Large intestine (tissue), 3 donors: ENCODE measurements around the gene ASTN2. TPM values are rescaled to one million over a fixed set of nuclear protein-coding genes. Genes with fewer than 3 reads are reported as not detected.

Experiments
- DNase-seq, 2 donors: peaks; one replicate each; pipeline versions ENCODE4 v3.0.0 to v3.0.0-alpha.2; 2013
- H3K27ac ChIP-seq: one replicate; pipeline ENCODE4 v1.5.1; 2013; ENCODE audit warnings: low read length
- H3K27me3 ChIP-seq: 2 replicates; pipeline ENCODE4 v1.6.1; 2013; ENCODE audit warnings: low read length; ENCODE audit not compliant: control insufficient read depth, insufficient read depth
- H3K36me3 ChIP-seq: 2 replicates; pipeline ENCODE4 v1.6.1; 2013; ENCODE audit warnings: low read length; ENCODE audit not compliant: control insufficient read depth, insufficient read depth
- H3K4me1 ChIP-seq: one replicate; pipeline ENCODE4 v1.6.1; 2013; ENCODE audit warnings: low read length; ENCODE audit not compliant: control insufficient read depth, insufficient read depth
- H3K4me3 ChIP-seq: one replicate; pipeline ENCODE4 v1.5.1; 2013; ENCODE audit warnings: low read length
- H3K9me3 ChIP-seq: one replicate; pipeline ENCODE4 v1.6.1; 2013; ENCODE audit warnings: mild to moderate bottlenecking, low read depth, low read length, moderate library complexity; ENCODE audit not compliant: control insufficient read depth
- WGBS: methylation state at CpG from one replicate; pipeline ENCODE4 v1.1.5; 2013; ENCODE audit warnings: low lambda C conversion rate; ENCODE audit not compliant: insufficient coverage; 5-methylcytosine and 5-hydroxymethylcytosine counted together
- polyA plus RNA-seq: library from polyadenylated mRNA; unstranded; fragments of 120-200 nt; gene quantifications from one replicate; pipeline ENCODE4 v1.2.1, GENCODE V29; 2013

Gene ASTN2
- polyA plus RNA-seq, 1 donor: 11.4 TPM

- H3K27ac ChIP-seq: peak overlapping the region; percentile 75
- no peak overlapping the region for H3K4me3 ChIP-seq
- H3K9me3 ChIP-seq: no peaks in the 10 kb centered on the region
- peak; percentile 40 to 67 for DNase-seq
- H3K36me3 ChIP-seq: no peaks in the 10 kb centered on the region
- WGBS: 80% methylated on average over 1 of the region's 1 CpG
- peaks cover 13% of the 10 kb centered on the region for H3K4me1 ChIP-seq
- H3K27me3 ChIP-seq: no peaks in the 10 kb centered on the region
Measured at GRCh38 chr9:116663581-116663980, 751.3 kb downstream of the ASTN2 start.

GRCh38 chr9:116662646-116663310 is 752.1 kb downstream of the ASTN2 start:
- no peaks in the 10 kb centered on the region for H3K36me3 ChIP-seq
- peak; percentile 33 to 74 for DNase-seq
- peaks cover 13% of the 10 kb centered on the region for H3K4me1 ChIP-seq
- WGBS: 40% methylated on average over 1 of the region's 6 CpGs
- no peaks in the 10 kb centered on the region for H3K27me3 ChIP-seq
- peak overlapping the region; percentile 75 for H3K27ac ChIP-seq
- no peak overlapping the region for H3K4me3 ChIP-seq
- H3K9me3 ChIP-seq: no peaks in the 10 kb centered on the region

GRCh38 chr9:116661037-116661954 is 753.6 kb downstream of the ASTN2 start:
- 94% methylated on average over 6 of the region's 7 CpGs for WGBS
- H3K27ac ChIP-seq: no peak overlapping the region

GRCh38 chr9:116658265-116658664 is 756.6 kb downstream of the ASTN2 start:
- H3K4me3 ChIP-seq: no peak overlapping the region
- no CpG with 5 or more reads among the region's 2 CpGs for WGBS

More at GRCh38 chr9:116661037-116661954, 753.6 kb downstream of the ASTN2 start:
- Histone ChIP-seq H3K27me3 (no peaks in the 10 kb centered on the region), H3K36me3 (no peaks in the 10 kb centered on the region), H3K4me1 (peaks cover 13% of the 10 kb centered on the region), H3K4me3 (no peak overlapping the region), H3K9me3 (no peaks in the 10 kb centered on the region)
- peak; percentile 46 to 66 for DNase-seq

GRCh38 chr9:116656977-116657376 is 757.9 kb downstream of the ASTN2 start:
- Histone ChIP-seq H3K36me3 (no peaks in the 10 kb centered on the region), H3K27me3 (no peaks in the 10 kb centered on the region), H3K4me1 (peaks cover 3% of the 10 kb centered on the region), H3K4me3 (no peak overlapping the region), H3K27ac (no peak overlapping the region), H3K9me3 (no peaks in the 10 kb centered on the region)
- no CpG with 5 or more reads among the region's 2 CpGs for WGBS
- DNase-seq: no peak

More at GRCh38 chr9:116658265-116658664, 756.6 kb downstream of the ASTN2 start:
- Histone ChIP-seq H3K36me3 (no peaks in the 10 kb centered on the region), H3K9me3 (no peaks in the 10 kb centered on the region), H3K27me3 (no peaks in the 10 kb centered on the region), H3K27ac (no peak overlapping the region), H3K4me1 (peaks cover 6% of the 10 kb centered on the region)
- no peak for DNase-seq

- no CpG with 5 or more reads among the region's 5 CpGs for WGBS
- DNase-seq: no peak
- Histone ChIP-seq H3K27me3 (no peaks in the 10 kb centered on the region), H3K27ac (no peak overlapping the region), H3K9me3 (no peaks in the 10 kb centered on the region), H3K4me1 (peaks cover 3% of the 10 kb centered on the region), H3K4me3 (no peak overlapping the region), H3K36me3 (no peaks in the 10 kb centered on the region)
Measured at GRCh38 chr9:116656501-116656971, 758.3 kb downstream of the ASTN2 start.

GRCh38 chr9:116654059-116654355 is 760.9 kb downstream of the ASTN2 start:
- Histone ChIP-seq H3K36me3 (peaks cover 3% of the 10 kb centered on the region), H3K27ac (no peak overlapping the region), H3K9me3 (no peaks in the 10 kb centered on the region), H3K4me3 (no peak overlapping the region), H3K4me1 (no peaks in the 10 kb centered on the region), H3K27me3 (no peaks in the 10 kb centered on the region)
- no peak for DNase-seq
- no CpG with 5 or more reads among the region's 3 CpGs for WGBS

- Histone ChIP-seq H3K9me3 (no peaks in the 10 kb centered on the region), H3K4me3 (no peak overlapping the region), H3K27me3 (no peaks in the 10 kb centered on the region), H3K27ac (no peak overlapping the region), H3K4me1 (no peaks in the 10 kb centered on the region), H3K36me3 (peaks cover 3% of the 10 kb centered on the region)
- DNase-seq: no peak
- WGBS: 100% methylated on average over 2 of the region's 7 CpGs
Measured at GRCh38 chr9:116653348-116654058, 761.4 kb downstream of the ASTN2 start.

GRCh38 chr9:116647515-116647809 is 767.4 kb downstream of the ASTN2 start:
- WGBS: no CpG with 5 or more reads among the region's 4 CpGs
- H3K27me3 ChIP-seq: no peaks in the 10 kb centered on the region
- H3K4me1 ChIP-seq: no peaks in the 10 kb centered on the region
- no peaks in the 10 kb centered on the region for H3K9me3 ChIP-seq
- H3K4me3 ChIP-seq: no peak overlapping the region
- peaks cover 3% of the 10 kb centered on the region for H3K36me3 ChIP-seq
- DNase-seq: no peak
- H3K27ac ChIP-seq: no peak overlapping the region
